T47D (cell line): Measurements from ENCODE around the gene WLS.

Source experiments
- DNase-seq, 2 experiments: peaks; one replicate each; pipeline versions ENCODE4 v3.0.0 to v3.0.0-alpha.2; 2011 to 2012; ENCODE audit warnings: low read depth in 1 of 2, low spot score in 1 of 2
- JUND ChIP-seq: IDR thresholded peaks from 2 replicates; pipeline ENCODE4 v1.6.1; 2012; ENCODE audit warnings: low read depth
- in situ Hi-C: cut with HindIII; loops from 2 replicates; pipeline ENCODE4 v1.10.0; 2016; ENCODE audit warnings: low sequenced_read_pairs, low pct_unique_long_range_greater_than_20kb

WLS gene

GRCh38 chr1:68237040-68237439 is 4.7 kb upstream of the WLS start:
- no peak for TF ChIP-seq JUND
- no peak for DNase-seq
- in situ Hi-C loops, result no loop called here

- DNase-seq, result no peak
- in situ Hi-C loops, result no loop called here
- no peak for TF ChIP-seq JUND
Measured at GRCh38 chr1:68234094-68234493, 1.8 kb upstream of the WLS start.

- TF ChIP-seq JUND, result no peak
- in situ Hi-C loops, result no loop called here
- no peak for DNase-seq
Measured at GRCh38 chr1:68233202-68233601, 879 bp upstream of the WLS start.

- in situ Hi-C loops, result no loop called here
- DNase-seq, result no peak
Measured at GRCh38 chr1:68231627-68232288, 565 bp downstream of the WLS start.

GRCh38 chr1:68230901-68231626 is 1.3 kb downstream of the WLS start:
- in situ Hi-C loops, result no loop called here

More at GRCh38 chr1:68231627-68232288, 565 bp downstream of the WLS start:
- no peak for TF ChIP-seq JUND

GRCh38 chr1:68230484-68230802 is 1.9 kb downstream of the WLS start:
- in situ Hi-C loops, result no loop called here
- DNase-seq, result no peak
- no peak for TF ChIP-seq JUND

More at GRCh38 chr1:68230901-68231626, 1.3 kb downstream of the WLS start:
- no peak for DNase-seq
- TF ChIP-seq JUND, result no peak

GRCh38 chr1:68229650-68230483 is 2.5 kb downstream of the WLS start:
- in situ Hi-C loops, result no loop called here

GRCh38 chr1:68228851-68229250 is 3.5 kb downstream of the WLS start:
- TF ChIP-seq JUND, result no peak
- DNase-seq, result no peak
- in situ Hi-C loops, result no loop called here

More at GRCh38 chr1:68229650-68230483, 2.5 kb downstream of the WLS start:
- no peak for TF ChIP-seq JUND
- DNase-seq, result no peak

GRCh38 chr1:68227598-68227997 is 4.7 kb downstream of the WLS start:
- DNase-seq, result no peak
- in situ Hi-C loops, result no loop called here
- no peak for TF ChIP-seq JUND

GRCh38 chr1:68225781-68226180 is 6.5 kb downstream of the WLS start:
- in situ Hi-C loops, result no loop called here
- no peak for DNase-seq

GRCh38 chr1:68223687-68224086 is 8.6 kb downstream of the WLS start:
- DNase-seq, result no peak
- in situ Hi-C loops, result no loop called here
- no peak for TF ChIP-seq JUND

More at GRCh38 chr1:68225781-68226180, 6.5 kb downstream of the WLS start:
- TF ChIP-seq JUND, result no peak

GRCh38 chr1:68221980-68222373 is 10.3 kb downstream of the WLS start:
- TF ChIP-seq JUND, result no peak
- in situ Hi-C loops, result no loop called here
- no peak for DNase-seq
